ENCODE measurements around the gene SSBP3. TPM values are rescaled to one million over a fixed set of nuclear protein-coding genes. Genes with fewer than 3 reads are reported as not detected.

SSBP3 gene
- total RNA-seq, 4 donors from 2014 or later = 17.1 to 25.4 (median 21.5) TPM

- intact Hi-C loops (cut with DNase I) = loop anchor here (10.0 kb wide), 1 partner anchor 130 kb away; the partner anchor contains the start of gene SSBP3
- 33 to 42% methylated on average over 7 to 11 of the region's 11 CpGs for WGBS, 2 donors
- H3K27me3 ChIP-seq = no peaks in the 10 kb centered on the region
- DNase-seq = no peak
- no peaks in the 10 kb centered on the region for H3K9me3 ChIP-seq
- H3K4me3 ChIP-seq = peak overlapping the region in 1 of 4 donors; percentile 47
- peaks cover 0 to 11% (median 0%) of the 10 kb centered on the region in 3 donors for H3K36me3 ChIP-seq
- H3K27ac ChIP-seq = peak overlapping the region; percentile 75 to 97 (median 90)
- no peak for TF ChIP-seq POLR2A (IDR thresholded peaks at IDR 0.05)
- TF ChIP-seq, protein P1, sequence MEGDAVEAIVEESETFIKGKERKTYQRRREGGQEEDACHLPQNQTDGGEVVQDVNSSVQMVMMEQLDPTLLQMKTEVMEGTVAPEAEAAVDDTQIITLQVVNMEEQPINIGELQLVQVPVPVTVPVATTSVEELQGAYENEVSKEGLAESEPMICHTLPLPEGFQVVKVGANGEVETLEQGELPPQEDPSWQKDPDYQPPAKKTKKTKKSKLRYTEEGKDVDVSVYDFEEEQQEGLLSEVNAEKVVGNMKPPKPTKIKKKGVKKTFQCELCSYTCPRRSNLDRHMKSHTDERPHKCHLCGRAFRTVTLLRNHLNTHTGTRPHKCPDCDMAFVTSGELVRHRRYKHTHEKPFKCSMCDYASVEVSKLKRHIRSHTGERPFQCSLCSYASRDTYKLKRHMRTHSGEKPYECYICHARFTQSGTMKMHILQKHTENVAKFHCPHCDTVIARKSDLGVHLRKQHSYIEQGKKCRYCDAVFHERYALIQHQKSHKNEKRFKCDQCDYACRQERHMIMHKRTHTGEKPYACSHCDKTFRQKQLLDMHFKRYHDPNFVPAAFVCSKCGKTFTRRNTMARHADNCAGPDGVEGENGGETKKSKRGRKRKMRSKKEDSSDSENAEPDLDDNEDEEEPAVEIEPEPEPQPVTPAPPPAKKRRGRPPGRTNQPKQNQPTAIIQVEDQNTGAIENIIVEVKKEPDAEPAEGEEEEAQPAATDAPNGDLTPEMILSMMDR (IDR thresholded peaks at IDR 0.05) = no peak
- peaks cover 43 to 98% (median 77%) of the 10 kb centered on the region in 3 donors for H3K4me1 ChIP-seq
Observed at GRCh38 chr1:54274881-54275280, 131.3 kb downstream of the SSBP3 start.

- TF ChIP-seq POLR2A (IDR thresholded peaks at IDR 0.05) = no peak
- TF ChIP-seq, protein P1 (IDR thresholded peaks at IDR 0.05) = no peak
- Histone ChIP-seq H3K9me3 (no peaks in the 10 kb centered on the region), H3K4me3 (peak overlapping the region in 1 of 4 donors; percentile 47), H3K36me3 (peaks cover 0 to 7% (median 0%) of the 10 kb centered on the region in 3 donors), H3K27ac (peak overlapping the region; percentile 75 to 97 (median 90)), H3K4me1 (peaks cover 43 to 98% (median 75%) of the 10 kb centered on the region in 3 donors), H3K27me3 (no peaks in the 10 kb centered on the region)
- no peak for DNase-seq
- WGBS, 2 donors = 65 to 69% methylated on average over 6 to 8 of the region's 8 CpGs
- intact Hi-C loops (cut with DNase I) = loop anchor here (10.0 kb wide), 1 partner anchor 130 kb away; the partner anchor contains the start of gene SSBP3
Observed at GRCh38 chr1:54274448-54274847, 131.7 kb downstream of the SSBP3 start.

GRCh38 chr1:54273795-54274163 is 132.4 kb downstream of the SSBP3 start:
- no peak for DNase-seq
- H3K36me3 ChIP-seq = peaks cover 0 to under 1% (median 0%) of the 10 kb centered on the region in 3 donors
- intact Hi-C loops (cut with DNase I) = loop anchor here (10.0 kb wide), 1 partner anchor 131 kb away; the partner anchor contains the start of gene SSBP3
- H3K9me3 ChIP-seq = no peaks in the 10 kb centered on the region
- peak overlapping the region; percentile 75 to 97 (median 90) for H3K27ac ChIP-seq
- peaks cover 41 to 98% (median 69%) of the 10 kb centered on the region in 3 donors for H3K4me1 ChIP-seq
- H3K4me3 ChIP-seq = peak overlapping the region in 1 of 4 donors; percentile 47
- TF ChIP-seq, protein P1 (IDR thresholded peaks at IDR 0.05) = no peak
- peak in 2 of 4 donors; percentile 26 to 41 for TF ChIP-seq POLR2A (IDR thresholded peaks at IDR 0.05)
- 55% methylated on average over 5 of the region's 5 CpGs; no CpG with 5 or more reads in 1 of the 2 donors for whole genome bisulfite sequencing, 2 donors
- no peaks in the 10 kb centered on the region for H3K27me3 ChIP-seq

DNA sequence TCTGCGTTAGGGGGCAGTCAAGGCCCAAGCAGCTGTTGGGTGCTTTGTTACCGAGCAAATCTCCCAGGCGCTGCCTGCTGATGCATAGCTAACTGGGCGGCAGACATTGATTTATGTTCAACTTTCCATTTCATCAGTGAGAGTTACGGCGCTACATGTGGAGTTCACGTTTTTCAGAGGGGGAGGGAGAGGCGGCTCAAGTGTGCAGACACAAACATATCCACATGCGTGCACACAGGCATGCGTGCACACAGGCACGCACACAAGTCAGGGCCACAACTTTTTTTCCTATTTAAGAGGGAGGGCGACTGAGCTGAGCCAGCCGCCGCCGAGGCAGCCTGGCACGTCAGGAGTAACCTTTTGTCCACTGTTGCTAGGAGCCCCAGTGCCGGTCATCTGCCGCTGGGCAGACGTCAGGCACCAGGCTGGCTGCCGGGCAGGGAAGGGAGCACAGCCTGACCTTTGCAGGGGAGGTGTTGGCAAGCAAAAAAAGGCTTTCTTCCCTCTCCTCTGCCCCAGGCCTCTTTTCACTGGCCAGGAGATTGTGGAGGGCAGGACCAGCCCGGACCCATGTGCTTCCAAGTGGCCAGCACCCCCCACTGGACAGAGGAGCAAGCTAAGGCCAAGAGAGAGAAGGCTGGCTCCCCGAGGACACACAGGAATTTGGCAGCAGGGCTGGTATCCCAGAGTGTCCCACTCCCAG is 133.0 kb downstream of the SSBP3 start:
- intact Hi-C loops (cut with DNase I) = loop anchor here (10.0 kb wide), 1 partner anchor 132 kb away; the partner anchor contains the start of gene SSBP3
- H3K4me3 ChIP-seq = peak overlapping the region in 2 of 4 donors; percentile 3 to 47
- no peaks in the 10 kb centered on the region for H3K27me3 ChIP-seq
- H3K4me1 ChIP-seq = peaks cover 35 to 98% (median 67%) of the 10 kb centered on the region in 3 donors
- no peaks in the 10 kb centered on the region for H3K9me3 ChIP-seq
- no peak for DNase-seq
- H3K36me3 ChIP-seq = no peaks in the 10 kb centered on the region
- TF ChIP-seq, protein P1 (IDR thresholded peaks at IDR 0.05) = peak in 3 of 6 experiments; percentile 54 to 71 (median 62)
- no peak for TF ChIP-seq POLR2A (IDR thresholded peaks at IDR 0.05)
- H3K27ac ChIP-seq = peak overlapping the region; percentile 75 to 97 (median 90)
- 10 to 29% methylated on average over 7 to 8 of the region's 22 CpGs for WGBS, 2 donors

DNA sequence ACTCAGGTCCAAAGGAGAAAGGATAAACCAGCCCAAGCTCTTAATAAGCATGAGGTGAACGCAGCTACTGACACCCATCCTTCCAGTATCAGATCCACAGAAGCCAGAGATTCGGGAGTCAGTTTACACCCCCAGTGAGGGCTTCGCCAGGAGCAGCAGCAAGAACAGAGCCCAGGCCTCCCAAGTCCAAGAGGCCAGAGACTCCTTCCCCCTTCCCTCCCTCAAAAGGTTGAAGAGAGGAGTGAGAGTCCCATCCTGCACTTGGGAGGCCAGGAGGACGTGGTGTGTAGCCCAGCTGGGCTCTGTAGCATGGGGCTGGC is 133.5 kb downstream of the SSBP3 start:
- TF ChIP-seq, protein P1 (IDR thresholded peaks at IDR 0.05) = peak in 2 of 6 experiments; percentile 44 to 57
- no peak for TF ChIP-seq POLR2A (IDR thresholded peaks at IDR 0.05)
- Histone ChIP-seq H3K4me1 (peaks cover 33 to 98% (median 62%) of the 10 kb centered on the region in 3 donors), H3K27ac (peak overlapping the region; percentile 75 to 97 (median 90)), H3K4me3 (peak overlapping the region in 1 of 4 donors; percentile 47), H3K36me3 (no peaks in the 10 kb centered on the region), H3K27me3 (no peaks in the 10 kb centered on the region), H3K9me3 (no peaks in the 10 kb centered on the region)
- DNase-seq = no peak
- intact Hi-C loops (cut with DNase I) = loop anchor here (10.0 kb wide), 1 partner anchor 132 kb away; the partner anchor contains the start of gene SSBP3
- WGBS, 2 donors = 61 to 90% methylated on average over 2 to 3 of the region's 4 CpGs
